ENCODE data around the gene TNPO1. TPM values are rescaled to one million over a fixed set of nuclear protein-coding genes. Genes with fewer than 3 reads are reported as not detected.

Gene TNPO1
- total and polyA plus RNA-seq, 9 of the 15 experiments (the other 6 are each of a cell fraction or from before 2014, with no cell fraction given): 20.8 to 176 (median 97.9) TPM

- TF ChIP-seq CREM (IDR thresholded peaks at IDR 0.05; ENCODE audit: low read depth): peak; percentile 20; the same call in 1 of the 2 replicates
- no peak for TF ChIP-seq GTF2F1 (IDR thresholded peaks at IDR 0.05; ENCODE audit: low read depth, low read length)
- no peak for TF ChIP-seq KLF13 (tag; IDR thresholded peaks at IDR 0.05; ENCODE audit: borderline replicate concordance, low read depth)
- no peak for TF ChIP-seq TFAM (CRISPR knock-in tag; conservative IDR thresholded peaks at IDR 0.05)
- TF ChIP-seq FOXM1 (IDR thresholded peaks at IDR 0.05; ENCODE audit: low read depth): no peak
- TF ChIP-seq FOXM1 (CRISPR knock-in tag; IDR thresholded peaks at IDR 0.05; ENCODE audit: low read depth): no peak
- no peak for TF ChIP-seq ZNF57 (CRISPR knock-in tag; IDR thresholded peaks at IDR 0.05)
- no peak for TF ChIP-seq ZNF277 (CRISPR knock-in tag; IDR thresholded peaks at IDR 0.05; ENCODE audit: borderline replicate concordance)
- no peak for TF ChIP-seq ZNF77 (CRISPR knock-in tag; IDR thresholded peaks at IDR 0.05)
- TF ChIP-seq THRB (CRISPR knock-in tag; conservative IDR thresholded peaks at IDR 0.05): no peak
- TF ChIP-seq ZBED1 (IDR thresholded peaks at IDR 0.05): no peak
- TF ChIP-seq ILF3 (IDR thresholded peaks at IDR 0.05; ENCODE audit: borderline replicate concordance): no peak
- TF ChIP-seq ZNF316 (IDR thresholded peaks at IDR 0.05): peak; percentile 49; the same call in 1 of the 2 replicates
- no peak for TF ChIP-seq EWSR1 (IDR thresholded peaks at IDR 0.05; ENCODE audit: borderline replicate concordance, low read depth, partially characterized antibody)
- TF ChIP-seq FOXA3 (CRISPR knock-in tag; conservative IDR thresholded peaks at IDR 0.05 in 1 of 2, IDR thresholded peaks at IDR 0.05 in 1 of 2): no peak
- TF ChIP-seq SMARCA4 (IDR thresholded peaks at IDR 0.05): peak; percentile 31; the same call in 1 of the 2 replicates
- peak; percentile 57; the same call in 1 of the 2 replicates for TF ChIP-seq ESRRA (IDR thresholded peaks at IDR 0.05; ENCODE audit: borderline replicate concordance, low read depth)
- TF ChIP-seq ZNF232 (CRISPR knock-in tag; IDR thresholded peaks at IDR 0.05): no peak
- 0 out of 2 replicates have a peak, but pooled peaks have one; percentile 51 for TF ChIP-seq CC2D1A (IDR thresholded peaks at IDR 0.05)
- peak; percentile 52; the same call in 1 of the 2 replicates for TF ChIP-seq MAFK (IDR thresholded peaks at IDR 0.05; ENCODE audit: low read length)
- peak; percentile 77; the same call in 1 of the 2 replicates for TF ChIP-seq SPI1 (IDR thresholded peaks at IDR 0.05; ENCODE audit: borderline replicate concordance, low read depth, low read length)
- TF ChIP-seq, protein P1, sequence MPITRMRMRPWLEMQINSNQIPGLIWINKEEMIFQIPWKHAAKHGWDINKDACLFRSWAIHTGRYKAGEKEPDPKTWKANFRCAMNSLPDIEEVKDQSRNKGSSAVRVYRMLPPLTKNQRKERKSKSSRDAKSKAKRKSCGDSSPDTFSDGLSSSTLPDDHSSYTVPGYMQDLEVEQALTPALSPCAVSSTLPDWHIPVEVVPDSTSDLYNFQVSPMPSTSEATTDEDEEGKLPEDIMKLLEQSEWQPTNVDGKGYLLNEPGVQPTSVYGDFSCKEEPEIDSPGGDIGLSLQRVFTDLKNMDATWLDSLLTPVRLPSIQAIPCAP (CRISPR knock-in tag; IDR thresholded peaks at IDR 0.05; ENCODE audit: borderline replicate concordance): no peak
- TF ChIP-seq ZFP36 (IDR thresholded peaks at IDR 0.05; ENCODE audit: low read depth, low read length, partially characterized antibody): no peak
- TF ChIP-seq ZNF239 (CRISPR knock-in tag; IDR thresholded peaks at IDR 0.05): no peak
- TF ChIP-seq, protein P2, sequence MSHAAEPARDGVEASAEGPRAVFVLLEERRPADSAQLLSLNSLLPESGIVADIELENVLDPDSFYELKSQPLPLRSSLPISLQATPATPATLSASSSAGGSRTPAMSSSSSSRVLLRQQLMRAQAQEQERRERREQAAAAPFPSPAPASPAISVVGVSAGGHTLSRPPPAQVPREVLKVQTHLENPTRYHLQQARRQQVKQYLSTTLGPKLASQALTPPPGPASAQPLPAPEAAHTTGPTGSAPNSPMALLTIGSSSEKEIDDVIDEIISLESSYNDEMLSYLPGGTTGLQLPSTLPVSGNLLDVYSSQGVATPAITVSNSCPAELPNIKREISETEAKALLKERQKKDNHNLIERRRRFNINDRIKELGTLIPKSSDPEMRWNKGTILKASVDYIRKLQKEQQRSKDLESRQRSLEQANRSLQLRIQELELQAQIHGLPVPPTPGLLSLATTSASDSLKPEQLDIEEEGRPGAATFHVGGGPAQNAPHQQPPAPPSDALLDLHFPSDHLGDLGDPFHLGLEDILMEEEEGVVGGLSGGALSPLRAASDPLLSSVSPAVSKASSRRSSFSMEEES (CRISPR knock-in tag; IDR thresholded peaks at IDR 0.05): no peak
- TF ChIP-seq GABPA (tag; conservative IDR thresholded peaks at IDR 0.05; ENCODE audit: low read depth): 0 out of 2 replicates have a peak, but pooled peaks have one; percentile 48
These were observed 26.4 kb downstream of the TNPO1 start (continued) for GRCh38 chr5:72842816-72843215.
